Tibial nerve (tissue), 3 donors: Measurements from ENCODE around the gene SPRY4.

Experiments
- POLR2A ChIP-seq, 2 donors: fragments of 450-650 bp; IDR thresholded peaks; one replicate each; pipeline ENCODE4 v1.6.1; 2017; ENCODE audit warnings: antibody characterized with exemption in 2 of 2, mild to moderate bottlenecking in 2 of 2, moderate library complexity in 2 of 2
- TF ChIP-seq, protein P1 (sequence below), 5 experiments: fragments of 200-600 bp in 3 of 5; fragments of 450-650 bp in 2 of 5; sonication (generic) in 3 of 5; IDR thresholded peaks; one replicate each; pipeline ENCODE4 v1.5.1; 2016 to 2019; ENCODE audit warnings: antibody characterized with exemption in 5 of 5, mild to moderate bottlenecking in 3 of 5, moderate library complexity in 2 of 5

DNA sequence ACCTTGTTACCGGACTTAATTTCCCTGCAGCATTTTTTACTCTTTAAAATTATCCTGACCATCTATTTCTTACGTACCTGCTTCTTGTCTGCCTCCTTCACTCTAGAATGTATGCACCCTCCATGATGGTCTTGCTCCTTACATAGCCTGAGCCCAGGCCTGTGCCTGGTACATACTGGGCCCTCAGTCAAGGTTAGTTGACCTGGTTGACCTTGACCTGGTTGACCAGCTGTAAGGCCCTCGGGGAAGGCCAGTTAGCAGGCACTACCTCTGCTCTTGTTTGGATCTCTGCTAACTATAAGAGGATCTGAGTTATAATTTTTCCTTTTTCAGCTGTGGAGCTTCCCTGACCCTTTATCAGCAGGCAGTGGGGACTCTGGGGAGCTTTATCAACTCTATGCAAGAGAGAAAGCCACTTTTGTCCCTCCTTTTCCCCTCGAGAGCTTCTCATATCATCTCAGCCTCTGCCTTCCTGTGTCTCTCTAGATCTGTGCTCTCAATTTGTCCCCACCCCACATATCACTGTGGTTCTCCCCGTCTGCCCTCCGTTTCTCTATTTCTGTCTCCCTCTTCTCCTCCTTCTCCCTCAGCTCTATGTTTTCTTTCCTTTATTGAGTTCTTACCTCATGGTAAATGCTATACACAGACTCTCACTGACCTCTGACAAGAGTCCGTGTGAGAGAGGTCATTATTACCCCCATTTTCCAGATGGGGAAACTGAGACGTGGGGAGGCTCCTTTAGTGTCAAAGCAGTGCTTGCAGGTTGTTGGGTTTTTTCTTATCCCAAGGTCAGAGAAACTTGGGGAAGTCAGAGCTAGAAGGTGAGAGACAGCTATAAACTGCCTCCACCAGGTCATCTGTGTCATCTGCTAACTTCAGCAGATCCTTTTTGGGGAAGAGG is 28.6 kb downstream of the SPRY4 start:
- TF ChIP-seq, protein P1, sequence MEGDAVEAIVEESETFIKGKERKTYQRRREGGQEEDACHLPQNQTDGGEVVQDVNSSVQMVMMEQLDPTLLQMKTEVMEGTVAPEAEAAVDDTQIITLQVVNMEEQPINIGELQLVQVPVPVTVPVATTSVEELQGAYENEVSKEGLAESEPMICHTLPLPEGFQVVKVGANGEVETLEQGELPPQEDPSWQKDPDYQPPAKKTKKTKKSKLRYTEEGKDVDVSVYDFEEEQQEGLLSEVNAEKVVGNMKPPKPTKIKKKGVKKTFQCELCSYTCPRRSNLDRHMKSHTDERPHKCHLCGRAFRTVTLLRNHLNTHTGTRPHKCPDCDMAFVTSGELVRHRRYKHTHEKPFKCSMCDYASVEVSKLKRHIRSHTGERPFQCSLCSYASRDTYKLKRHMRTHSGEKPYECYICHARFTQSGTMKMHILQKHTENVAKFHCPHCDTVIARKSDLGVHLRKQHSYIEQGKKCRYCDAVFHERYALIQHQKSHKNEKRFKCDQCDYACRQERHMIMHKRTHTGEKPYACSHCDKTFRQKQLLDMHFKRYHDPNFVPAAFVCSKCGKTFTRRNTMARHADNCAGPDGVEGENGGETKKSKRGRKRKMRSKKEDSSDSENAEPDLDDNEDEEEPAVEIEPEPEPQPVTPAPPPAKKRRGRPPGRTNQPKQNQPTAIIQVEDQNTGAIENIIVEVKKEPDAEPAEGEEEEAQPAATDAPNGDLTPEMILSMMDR (IDR thresholded peaks at IDR 0.05), result no peak
- TF ChIP-seq POLR2A (IDR thresholded peaks at IDR 0.05), result no peak
